A673 (cell line): ENCODE data around the gene DHRS11.

Experiments used
- EZH2 ChIP-seq: fragments of 200-600 bp; sonication (generic); IDR thresholded peaks from 2 replicates; pipeline ENCODE4 v1.6.1; 2017; ENCODE audit warnings: borderline replicate concordance, low read depth, mild to moderate bottlenecking, mixed read lengths, antibody characterized with exemption, low read length; ENCODE audit not compliant: poor library complexity, severe bottlenecking
- TF ChIP-seq, protein P1 (sequence below): fragments of 300-800, 200-600 bp; sonication (generic); conservative IDR thresholded peaks from 2 replicates; pipeline ENCODE4 v1.5.1; 2017; ENCODE audit warnings: low read depth, mild to moderate bottlenecking, antibody characterized with exemption, low read length, moderate library complexity, mixed read lengths

DNA sequence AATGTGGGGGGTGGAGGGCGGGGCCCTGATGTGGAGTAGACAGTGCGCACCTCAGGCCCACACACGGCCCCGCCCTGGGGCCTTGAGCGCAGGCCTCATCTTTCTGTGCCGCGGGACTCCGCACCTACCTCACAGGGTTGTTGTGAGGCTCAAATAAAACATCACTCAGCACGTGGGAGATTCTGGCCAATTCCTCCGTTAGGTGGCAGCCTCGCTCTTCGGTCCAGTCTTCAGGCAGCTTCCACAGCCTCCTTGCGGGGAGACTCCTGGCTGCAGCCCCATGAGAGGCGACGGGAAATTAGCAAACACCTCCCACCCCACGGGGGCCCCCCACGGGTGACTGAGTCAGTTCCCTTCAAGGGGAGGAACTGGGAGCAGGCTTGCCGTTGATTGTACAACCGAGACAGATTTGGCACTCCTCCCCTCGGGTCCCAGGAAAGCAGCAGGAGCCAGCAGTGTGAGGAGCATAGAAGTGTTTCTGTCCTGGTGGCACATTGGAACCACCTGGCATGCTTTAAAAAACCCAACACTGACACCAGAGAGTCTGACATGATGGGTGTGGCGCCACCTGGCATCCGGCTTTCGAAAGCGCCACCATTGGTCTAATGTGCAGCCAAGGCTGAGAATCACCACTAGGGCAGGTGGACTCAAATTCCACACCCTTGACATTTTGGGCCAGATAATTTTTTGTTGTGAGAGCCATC lies 17.3 kb downstream of the DHRS11 start:
- TF ChIP-seq, protein P1, sequence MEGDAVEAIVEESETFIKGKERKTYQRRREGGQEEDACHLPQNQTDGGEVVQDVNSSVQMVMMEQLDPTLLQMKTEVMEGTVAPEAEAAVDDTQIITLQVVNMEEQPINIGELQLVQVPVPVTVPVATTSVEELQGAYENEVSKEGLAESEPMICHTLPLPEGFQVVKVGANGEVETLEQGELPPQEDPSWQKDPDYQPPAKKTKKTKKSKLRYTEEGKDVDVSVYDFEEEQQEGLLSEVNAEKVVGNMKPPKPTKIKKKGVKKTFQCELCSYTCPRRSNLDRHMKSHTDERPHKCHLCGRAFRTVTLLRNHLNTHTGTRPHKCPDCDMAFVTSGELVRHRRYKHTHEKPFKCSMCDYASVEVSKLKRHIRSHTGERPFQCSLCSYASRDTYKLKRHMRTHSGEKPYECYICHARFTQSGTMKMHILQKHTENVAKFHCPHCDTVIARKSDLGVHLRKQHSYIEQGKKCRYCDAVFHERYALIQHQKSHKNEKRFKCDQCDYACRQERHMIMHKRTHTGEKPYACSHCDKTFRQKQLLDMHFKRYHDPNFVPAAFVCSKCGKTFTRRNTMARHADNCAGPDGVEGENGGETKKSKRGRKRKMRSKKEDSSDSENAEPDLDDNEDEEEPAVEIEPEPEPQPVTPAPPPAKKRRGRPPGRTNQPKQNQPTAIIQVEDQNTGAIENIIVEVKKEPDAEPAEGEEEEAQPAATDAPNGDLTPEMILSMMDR = peak; percentile 45
- no peak for TF ChIP-seq EZH2
